ENCODE results near the gene GRAMD2B.

Gene GRAMD2B

DNA sequence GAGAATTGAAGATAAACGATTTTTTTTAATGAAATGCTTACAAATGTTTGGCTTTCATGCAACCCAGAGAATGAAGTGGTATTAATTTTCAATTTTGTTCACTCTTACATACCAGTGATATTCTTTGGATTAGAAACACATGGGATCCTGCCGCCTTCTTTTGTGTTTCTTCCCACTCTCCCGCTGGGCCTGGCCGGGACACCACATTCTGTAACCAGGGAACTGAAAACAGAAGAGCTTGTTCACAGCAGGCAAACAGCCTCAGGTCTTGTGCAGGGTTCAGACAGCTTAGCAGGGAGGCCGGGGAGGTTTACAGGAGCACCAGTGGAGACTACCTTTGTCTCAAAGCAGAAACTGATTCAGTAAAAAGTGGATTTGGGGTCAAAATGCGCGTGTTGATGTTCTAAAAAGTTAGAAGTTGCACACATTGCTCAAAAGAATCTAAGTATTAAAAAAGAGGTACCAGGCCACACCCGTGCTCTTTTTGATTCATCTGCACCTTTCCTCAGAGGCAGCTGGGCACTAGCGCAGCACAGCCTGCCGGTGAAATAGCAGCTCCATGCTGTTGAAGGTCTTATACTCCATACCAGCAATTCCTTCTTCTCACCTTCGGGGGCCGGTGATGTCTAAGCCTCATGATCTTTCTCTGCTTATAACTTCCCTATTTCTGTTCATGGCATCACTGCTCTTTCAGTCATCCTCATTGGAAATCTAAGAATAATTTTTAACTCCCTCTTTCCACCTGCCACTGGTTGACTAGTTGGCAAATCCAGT, 67.1 kb downstream of the GRAMD2B start:
- H3K4me3 ChIP-seq (ENCODE audit: low read depth, low read length), result no peak overlapping the region
- TF ChIP-seq, protein P1, sequence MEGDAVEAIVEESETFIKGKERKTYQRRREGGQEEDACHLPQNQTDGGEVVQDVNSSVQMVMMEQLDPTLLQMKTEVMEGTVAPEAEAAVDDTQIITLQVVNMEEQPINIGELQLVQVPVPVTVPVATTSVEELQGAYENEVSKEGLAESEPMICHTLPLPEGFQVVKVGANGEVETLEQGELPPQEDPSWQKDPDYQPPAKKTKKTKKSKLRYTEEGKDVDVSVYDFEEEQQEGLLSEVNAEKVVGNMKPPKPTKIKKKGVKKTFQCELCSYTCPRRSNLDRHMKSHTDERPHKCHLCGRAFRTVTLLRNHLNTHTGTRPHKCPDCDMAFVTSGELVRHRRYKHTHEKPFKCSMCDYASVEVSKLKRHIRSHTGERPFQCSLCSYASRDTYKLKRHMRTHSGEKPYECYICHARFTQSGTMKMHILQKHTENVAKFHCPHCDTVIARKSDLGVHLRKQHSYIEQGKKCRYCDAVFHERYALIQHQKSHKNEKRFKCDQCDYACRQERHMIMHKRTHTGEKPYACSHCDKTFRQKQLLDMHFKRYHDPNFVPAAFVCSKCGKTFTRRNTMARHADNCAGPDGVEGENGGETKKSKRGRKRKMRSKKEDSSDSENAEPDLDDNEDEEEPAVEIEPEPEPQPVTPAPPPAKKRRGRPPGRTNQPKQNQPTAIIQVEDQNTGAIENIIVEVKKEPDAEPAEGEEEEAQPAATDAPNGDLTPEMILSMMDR (IDR thresholded peaks at IDR 0.05; ENCODE audit: control insufficient read depth, extremely low read depth, insufficient read depth), result no peak
- no peak for DNase-seq (ENCODE audit: low read depth)

GRCh38 chr5:126492939-126493338, 69.7 kb downstream of the GRAMD2B start:
- no peak for DNase-seq (ENCODE audit: low read depth)
- TF ChIP-seq, protein P1 (IDR thresholded peaks at IDR 0.05; ENCODE audit: control insufficient read depth, extremely low read depth, insufficient read depth), result peak; percentile 46
- no peak overlapping the region for H3K4me3 ChIP-seq (ENCODE audit: low read depth, low read length)

GRCh38 chr5:126494393-126494792, 71.2 kb downstream of the GRAMD2B start:
- TF ChIP-seq, protein P1 (IDR thresholded peaks at IDR 0.05; ENCODE audit: control insufficient read depth, extremely low read depth, insufficient read depth), result no peak
- no peak overlapping the region for H3K4me3 ChIP-seq (ENCODE audit: low read depth, low read length)
- no peak for DNase-seq (ENCODE audit: low read depth)

DNA sequence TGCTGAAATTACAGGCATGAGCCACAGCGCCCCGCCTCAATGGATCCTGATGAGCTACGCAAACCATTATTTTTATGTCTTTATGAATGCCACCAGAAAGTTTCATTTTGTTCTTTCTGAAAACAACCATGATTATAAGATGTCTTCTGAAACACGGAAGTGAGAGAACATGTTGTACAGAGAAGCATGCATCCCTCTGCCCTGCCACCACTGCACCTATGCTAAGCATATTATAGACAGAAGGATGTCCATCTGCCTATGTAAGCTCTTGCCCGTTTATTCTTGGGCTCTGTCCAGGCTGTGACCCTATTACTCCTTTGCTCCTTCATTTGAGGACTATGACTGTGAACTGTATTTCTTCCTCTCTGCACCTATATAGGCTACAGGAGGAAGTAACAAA, 74.3 kb downstream of the GRAMD2B start:
- H3K4me3 ChIP-seq (ENCODE audit: low read depth, low read length), result no peak overlapping the region
- TF ChIP-seq, protein P1 (IDR thresholded peaks at IDR 0.05; ENCODE audit: control insufficient read depth, extremely low read depth, insufficient read depth), result no peak
- DNase-seq (ENCODE audit: low read depth), result no peak

GRCh38 chr5:126499278-126499677, 76.1 kb downstream of the GRAMD2B start:
- TF ChIP-seq, protein P1 (IDR thresholded peaks at IDR 0.05; ENCODE audit: control insufficient read depth, extremely low read depth, insufficient read depth), result no peak
- H3K4me3 ChIP-seq (ENCODE audit: low read depth, low read length), result no peak overlapping the region
- DNase-seq (ENCODE audit: low read depth), result no peak

- no peak overlapping the region for H3K4me3 ChIP-seq (ENCODE audit: low read depth, low read length)
- no peak for DNase-seq (ENCODE audit: low read depth)
- TF ChIP-seq, protein P1 (IDR thresholded peaks at IDR 0.05; ENCODE audit: control insufficient read depth, extremely low read depth, insufficient read depth), result peak; percentile 35
These were observed 76.7 kb downstream of the GRAMD2B start for GRCh38 chr5:126499853-126500342.

- DNase-seq (ENCODE audit: low read depth), result no peak
- H3K4me3 ChIP-seq (ENCODE audit: low read depth, low read length), result no peak overlapping the region
- TF ChIP-seq, protein P1 (IDR thresholded peaks at IDR 0.05; ENCODE audit: control insufficient read depth, extremely low read depth, insufficient read depth), result no peak
These were observed 78.2 kb downstream of the GRAMD2B start for GRCh38 chr5:126501448-126501847.
